ENCODE results near the gene DNAJA3.
A peak's percentile ranks its signal among the peaks of the same experiment; 100 is the strongest.
"Not testable (repeated sequence)": the region's sequence is repeated elsewhere in the genome, so short reads cannot be mapped to it uniquely, and the experiment has no call there.

DNAJA3 gene

DNA sequence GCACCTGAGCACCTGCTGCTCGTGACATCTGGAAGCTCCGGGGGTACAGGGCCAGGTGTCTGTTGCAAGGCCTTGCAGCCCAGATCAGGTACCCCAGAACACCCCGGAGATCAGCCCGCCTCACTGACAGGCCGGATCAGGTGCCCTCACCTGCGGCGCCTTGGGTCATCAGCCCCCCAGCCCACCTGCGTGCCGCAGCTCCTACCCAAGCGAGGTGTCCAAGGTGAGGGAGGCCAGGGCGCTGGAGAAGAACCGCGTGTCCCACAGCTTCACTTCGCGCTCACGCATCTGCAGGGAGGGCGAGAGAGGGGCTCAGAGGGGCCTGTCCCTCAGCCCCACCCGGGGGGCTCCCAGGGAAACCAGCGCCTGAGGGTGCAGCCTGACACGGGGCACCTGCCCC is 37.9 kb upstream of the DNAJA3 start:
- DNase-seq = no peak

DNA sequence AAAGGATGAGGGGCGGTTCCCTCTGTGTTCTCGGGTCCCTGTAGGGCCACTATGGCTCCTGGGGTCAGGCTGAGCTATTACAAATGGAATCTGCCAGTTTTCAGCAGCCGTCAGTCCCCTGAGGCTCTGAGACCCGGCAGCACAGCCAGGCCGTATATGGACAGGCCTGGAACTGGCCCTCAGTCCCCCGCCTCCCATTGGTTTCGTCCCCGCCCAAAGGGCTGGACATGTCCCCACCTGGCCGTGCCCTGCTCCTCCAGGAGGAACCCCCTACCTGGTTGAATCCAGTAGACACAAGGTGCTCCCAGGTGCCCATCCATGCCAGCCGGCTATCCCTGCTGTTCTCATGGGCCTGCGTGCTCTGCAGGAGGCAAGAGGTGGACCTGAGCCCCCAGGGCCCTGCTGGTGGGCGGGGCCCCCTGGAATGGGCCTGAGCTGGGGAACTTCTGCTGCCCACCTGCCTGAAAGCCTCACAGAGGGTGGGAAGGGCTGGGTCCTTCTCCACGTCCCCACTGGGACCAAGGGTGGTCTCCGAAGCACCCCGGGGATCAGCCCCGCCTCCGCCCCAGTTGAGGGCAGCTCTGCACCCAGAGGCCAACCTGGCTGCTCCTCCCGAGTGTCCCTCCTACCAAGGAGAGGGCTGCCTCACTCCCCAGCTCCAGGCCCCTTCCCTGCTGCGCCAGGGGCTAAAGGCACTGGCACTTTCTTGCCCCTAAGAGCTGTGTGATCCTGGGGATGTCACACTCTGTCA is 37.2 kb upstream of the DNAJA3 start:
- DNase-seq = no peak

DNA sequence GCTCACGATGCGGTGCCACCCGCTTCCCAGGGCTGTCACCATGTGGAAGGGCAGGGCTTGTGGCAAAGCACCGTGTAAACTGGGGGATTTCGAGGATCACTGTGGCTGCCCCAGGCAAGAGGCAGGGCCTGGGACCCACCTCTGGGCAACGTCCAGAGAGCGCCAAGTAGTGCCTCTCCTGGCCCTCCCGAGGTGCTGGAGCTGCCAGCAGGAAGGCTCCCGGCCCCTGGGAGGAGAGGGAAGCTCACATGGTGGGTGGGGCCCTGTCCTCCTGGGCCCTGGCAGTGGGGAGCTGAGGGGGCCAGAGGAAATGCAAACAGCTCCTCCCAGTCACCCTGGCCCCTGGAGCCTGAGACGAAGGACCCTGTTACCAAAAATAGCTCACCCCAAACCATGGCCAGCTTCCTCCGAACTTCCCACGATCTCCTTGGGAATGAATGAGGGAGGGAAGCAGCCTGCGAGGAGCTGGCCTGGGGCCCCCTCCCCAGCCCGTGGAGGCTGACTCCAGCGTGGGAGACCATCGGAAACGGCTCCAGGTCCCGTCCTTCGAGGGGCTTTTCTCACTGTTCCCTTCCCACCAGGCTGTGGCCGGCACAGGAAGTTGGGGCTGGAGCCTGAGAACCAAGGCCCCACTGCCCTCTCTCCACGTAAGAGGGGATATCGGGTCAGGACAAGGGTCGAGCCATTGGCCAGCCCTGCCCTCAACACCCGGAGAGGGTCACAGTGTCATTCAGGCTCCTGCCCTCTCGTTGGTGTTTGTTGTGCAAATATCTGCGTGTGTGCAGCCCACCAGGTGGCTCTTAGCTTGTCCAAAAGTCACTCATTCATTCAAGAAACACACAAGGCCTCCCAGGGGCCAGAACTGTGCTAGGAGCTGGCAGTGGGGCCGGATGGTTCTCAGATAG is 36.4 kb upstream of the DNAJA3 start:
- DNase-seq = no peak

- no peak for DNase-seq
Measured at GRCh38 chr16:4390266-4391260, 35.1 kb upstream of the DNAJA3 start.

GRCh38 chr16:4391631-4392381 is 33.9 kb upstream of the DNAJA3 start:
- DNase-seq = no peak

DNA sequence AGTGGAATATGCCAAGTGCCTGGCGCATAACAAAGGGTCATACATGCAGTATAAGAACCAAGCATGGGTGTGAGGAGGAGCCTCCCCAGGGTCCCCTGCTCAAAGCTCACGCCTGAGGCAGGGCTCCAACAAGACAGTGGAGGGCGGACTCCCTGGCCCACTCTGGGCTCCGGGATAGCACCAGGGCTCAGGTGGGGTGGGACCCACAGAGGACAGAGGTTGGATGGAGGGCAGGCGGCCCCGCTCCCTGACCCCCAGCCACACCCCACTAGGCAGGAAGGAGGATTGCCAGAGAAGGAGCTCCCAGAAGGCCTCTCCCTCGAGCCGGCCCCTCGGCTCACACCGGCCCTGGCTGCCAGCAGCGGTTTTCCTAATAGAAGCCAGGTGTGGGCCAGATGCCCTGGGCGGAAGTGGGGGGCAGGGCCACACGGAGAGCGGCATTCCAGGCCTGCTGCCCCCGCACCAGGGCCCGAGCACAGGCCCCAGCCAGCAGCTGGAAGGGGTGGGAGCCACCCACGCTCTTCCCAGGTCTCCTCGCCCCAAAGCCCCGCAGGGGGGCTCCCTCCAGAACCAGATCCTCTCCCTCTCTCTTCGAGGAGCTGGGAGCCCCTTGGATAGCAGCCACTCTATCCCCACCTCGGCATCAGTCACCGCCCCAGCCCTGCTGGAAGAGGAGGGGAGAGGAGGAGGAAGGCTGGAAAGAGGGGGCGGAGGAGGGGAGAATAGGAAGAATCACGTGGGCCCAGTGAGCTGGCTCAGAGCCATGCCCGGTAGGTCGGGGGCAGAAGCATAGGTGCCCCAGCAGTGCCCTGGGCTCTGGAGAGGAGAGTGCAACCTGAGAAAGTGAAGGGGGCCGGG is 33.1 kb upstream of the DNAJA3 start:
- DNase-seq = no peak

DNA sequence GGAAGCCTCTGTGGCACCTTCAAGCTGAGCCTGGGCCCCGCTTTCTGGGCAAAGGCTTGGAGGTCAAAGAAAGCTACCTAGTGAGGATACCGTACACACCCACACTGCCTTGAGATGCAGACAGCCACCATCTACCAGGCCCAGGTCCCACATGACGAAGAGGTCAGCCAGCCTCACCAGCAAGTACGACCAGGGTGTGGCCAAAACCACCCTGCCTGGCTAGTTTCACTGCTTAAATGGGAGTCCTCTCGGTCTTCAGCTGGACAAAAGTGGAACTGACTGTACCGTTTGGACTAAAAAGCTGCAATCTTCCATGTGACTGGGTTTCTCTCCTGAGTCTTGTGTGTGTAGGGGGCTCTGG is 32.4 kb upstream of the DNAJA3 start:
- no peak for DNase-seq

GRCh38 chr16:4393850-4394249 is 31.8 kb upstream of the DNAJA3 start:
- not testable (repeated sequence) for DNase-seq

DNA sequence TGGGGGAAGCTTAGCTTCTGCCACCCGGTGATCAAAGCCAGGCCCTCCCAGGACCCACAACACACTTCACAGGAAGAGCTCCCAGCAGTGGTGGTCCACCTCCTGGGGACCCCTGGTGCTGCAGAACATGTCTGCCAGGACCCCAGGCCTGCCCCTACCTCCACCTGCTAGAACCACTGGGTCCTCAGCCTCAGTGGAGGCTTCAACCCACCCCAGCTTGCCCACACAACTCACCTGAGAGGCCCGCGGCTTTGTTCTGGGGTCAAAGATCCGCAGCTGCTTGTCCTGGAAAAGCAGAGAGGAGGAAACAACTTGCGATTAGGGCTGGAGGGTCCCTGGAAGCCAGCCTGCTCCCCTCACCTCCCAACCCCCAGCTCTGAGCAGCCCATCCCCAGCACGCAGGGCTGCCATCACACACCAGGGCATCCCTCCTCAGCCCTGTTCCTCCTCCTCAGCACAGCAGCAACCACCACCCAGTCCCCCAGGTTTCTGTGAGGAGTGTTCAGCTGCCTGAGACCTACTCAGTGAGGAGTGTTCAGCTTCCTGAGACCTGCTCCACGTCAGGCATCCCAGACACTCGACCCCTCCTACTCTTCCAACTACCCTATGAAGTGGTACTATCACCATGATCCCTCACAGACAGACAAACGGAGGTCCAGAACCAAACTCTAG is 30.5 kb upstream of the DNAJA3 start:
- DNase-seq = no peak

GRCh38 chr16:4399001-4399730 is 26.5 kb upstream of the DNAJA3 start:
- DNase-seq = no peak

DNA sequence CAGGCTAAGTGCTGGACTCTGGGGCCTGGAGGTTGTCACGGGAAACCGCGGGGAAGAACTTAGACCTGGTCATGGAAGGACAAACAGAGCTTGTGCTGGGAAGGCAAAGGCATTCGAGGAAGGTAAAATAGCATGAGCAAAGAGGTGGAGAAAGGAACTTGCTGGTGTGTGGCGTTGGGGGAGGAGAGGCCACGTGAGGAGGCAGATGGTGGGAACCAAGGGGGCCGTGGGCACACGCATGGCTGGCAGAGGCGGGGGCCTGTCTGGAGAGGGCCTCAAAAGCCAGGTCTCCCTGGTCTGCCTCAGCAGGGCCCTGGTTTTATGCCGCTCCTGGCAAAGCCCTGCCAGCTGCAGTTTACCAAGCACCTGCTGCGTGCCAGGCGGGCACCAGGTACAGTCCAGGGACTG is 24.6 kb upstream of the DNAJA3 start:
- no peak for DNase-seq

DNA sequence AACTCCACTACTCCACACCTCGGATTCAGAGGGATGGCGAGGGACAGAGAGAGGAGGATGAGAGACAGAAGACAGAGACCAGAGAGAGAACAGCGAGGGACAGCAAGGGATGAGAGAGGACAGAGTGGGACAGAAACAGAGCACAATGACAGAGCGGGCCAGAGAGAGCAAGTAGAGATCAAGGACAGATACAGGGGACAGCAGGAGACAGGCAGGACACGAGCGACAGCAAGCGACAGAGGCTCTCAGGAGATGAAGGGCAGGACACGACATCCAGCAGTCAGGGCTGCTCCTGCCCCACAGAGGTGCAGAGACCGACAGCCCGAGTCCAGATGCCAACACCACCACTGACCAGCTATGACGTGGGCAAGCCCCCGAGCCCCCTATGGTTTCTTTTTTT is 24.2 kb upstream of the DNAJA3 start:
- no peak for DNase-seq

DNA sequence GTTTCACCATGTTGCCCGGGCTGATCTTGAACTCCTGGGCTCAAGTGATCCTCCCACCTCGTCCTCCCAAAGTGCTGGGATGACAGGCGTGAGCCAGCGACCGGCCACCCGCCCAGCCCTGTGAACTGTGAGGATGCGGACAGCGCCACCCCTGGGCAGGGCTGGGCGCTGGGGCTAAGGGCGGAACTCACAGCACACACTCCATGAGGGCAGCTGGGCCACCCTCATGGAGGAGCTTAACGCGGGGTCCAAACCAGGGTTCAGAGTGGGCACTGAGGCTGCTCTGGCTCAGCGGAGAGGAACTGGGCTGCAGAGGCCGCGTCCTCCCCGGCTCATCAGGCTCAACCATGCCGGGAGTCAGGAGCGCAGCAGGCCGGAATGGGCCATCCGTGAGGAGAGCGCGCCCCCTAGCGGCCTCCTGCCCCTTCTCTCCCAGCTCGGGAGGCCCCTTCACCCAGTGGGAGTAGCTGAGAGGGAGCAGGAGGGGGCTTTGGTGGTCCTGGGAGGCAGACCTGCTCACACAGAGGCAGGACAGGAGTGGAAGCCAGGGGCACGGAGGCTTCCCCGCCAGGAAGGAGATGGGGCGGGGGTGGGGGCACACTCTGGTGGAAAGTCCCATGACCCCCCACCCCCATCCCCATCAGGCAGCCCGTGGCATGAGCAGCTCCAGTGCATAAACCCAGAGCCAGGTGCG is 23.1 kb upstream of the DNAJA3 start:
- DNase-seq = peak; percentile 69 to 77

DNA sequence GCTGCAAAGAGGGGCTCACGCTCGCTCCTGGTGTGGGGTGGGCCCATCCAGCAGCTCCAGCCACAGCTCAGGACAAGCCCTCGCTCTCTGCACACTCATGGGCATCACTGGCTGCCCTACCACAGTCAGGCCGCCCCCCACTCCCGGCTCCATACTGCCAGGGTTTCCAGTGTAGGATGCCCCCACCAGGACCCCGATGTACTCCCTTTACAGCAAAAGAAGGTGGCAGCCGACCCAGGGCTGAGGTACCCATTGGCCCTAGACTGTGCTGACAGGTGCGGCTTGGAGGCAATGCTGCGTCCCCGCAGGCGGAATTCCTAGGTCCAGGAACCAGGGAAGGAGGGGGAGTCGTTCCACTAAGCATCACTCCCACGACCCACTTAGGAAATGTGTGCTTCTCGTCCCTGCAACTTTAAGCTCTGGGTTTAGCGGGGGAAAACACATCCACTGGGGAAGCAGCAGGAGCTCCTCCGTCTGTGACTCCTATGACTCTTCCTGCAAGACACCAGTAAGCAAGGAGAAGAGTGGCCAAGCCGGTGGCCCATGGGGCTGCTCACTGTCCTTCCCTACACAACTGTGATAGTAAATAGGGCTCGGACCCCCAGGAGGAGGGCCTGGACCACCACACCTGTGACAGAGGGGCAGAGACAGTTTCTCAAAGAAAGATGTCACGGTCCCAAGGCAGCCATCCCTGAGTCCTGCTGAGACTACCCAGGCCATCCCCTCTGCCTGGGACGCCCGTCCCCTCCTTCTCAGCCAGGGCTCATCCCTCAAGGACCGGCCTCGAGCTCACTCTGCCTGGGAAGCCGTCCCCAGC is 22.3 kb upstream of the DNAJA3 start:
- no peak for DNase-seq

DNA sequence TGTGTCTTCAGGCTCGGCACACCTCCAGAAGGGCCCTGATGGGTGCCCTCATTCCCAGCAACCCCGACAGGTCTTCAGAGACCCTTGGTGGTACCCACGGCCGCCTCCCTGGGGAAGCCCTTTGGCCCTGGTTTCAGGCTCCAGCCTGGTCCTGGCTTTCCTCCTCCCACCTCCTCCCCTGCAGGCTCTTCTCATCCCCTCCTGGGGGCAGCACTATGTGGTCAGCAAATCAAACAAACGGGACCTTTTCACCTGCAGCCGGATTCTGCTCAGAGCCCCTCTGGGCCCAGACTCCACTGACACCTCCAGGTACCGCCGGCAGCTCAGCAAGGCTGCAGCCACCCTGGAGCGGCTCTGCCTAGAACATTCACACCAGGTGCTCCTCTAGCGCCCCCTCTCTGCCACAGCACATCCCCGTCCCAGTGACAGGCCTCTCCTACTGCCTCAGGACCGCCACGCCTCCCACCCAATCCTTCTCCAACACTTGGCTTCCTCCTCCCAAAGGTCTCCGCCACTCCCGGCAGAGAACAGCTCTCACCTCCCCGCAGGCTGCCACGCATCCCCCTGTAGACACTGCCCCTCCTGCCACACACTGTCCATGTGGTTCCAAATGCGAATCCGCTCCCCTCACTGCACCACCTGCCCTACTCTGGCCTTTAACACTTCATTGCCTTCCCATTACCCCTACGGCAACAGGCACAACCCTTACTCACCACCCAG is 21.3 kb upstream of the DNAJA3 start:
- no peak for DNase-seq

- DNase-seq = no peak
Measured at GRCh38 chr16:4404967-4405696, 20.5 kb upstream of the DNAJA3 start.
